Neural cell (in vitro differentiated cells): Measurements from ENCODE around the gene CXorf38. TPM values are rescaled to one million over a fixed set of nuclear protein-coding genes. Genes with fewer than 3 reads are reported as not detected.

Source experiments
- polyA plus RNA-seq: library from polyadenylated mRNA; depleted of rRNA; stranded (reverse); fragments of >200 nt; gene quantifications from 2 replicates; pipeline ENCODE4 v1.2.3, GENCODE V29; 2014

CXorf38 gene
- polyA plus RNA-seq, 1 donor from 2014 or later: 10.3 TPM

Other genes starting within 250 kb of the CXorf38 start
- gene ATP6AP2, start 66.6 kb downstream of the CXorf38 start, polyA plus RNA-seq: 203 and 236 TPM in 2 replicates
- gene MPC1L, start 24.1 kb downstream of the CXorf38 start, polyA plus RNA-seq: not detected in 2 replicates
- gene MED14, start 88.0 kb upstream of the CXorf38 start, polyA plus RNA-seq: 15.0 and 22.4 TPM in 2 replicates